Lower lobe of right lung (tissue), 2 donors: ENCODE results near the gene POLRMT. TPM values are rescaled to one million over a fixed set of nuclear protein-coding genes. Genes with fewer than 3 reads are reported as not detected.
"Not testable (repeated sequence)": the region's sequence is repeated elsewhere in the genome, so short reads cannot be mapped to it uniquely, and the experiment has no call there.

Experiments
- ATAC-seq, 2 donors: fragments of 200-7000 bp; cut with Tn5 transposase; one replicate each; pipeline ENCODE4 v1.9.1; 2020 to 2022; ENCODE audit warnings: mild to moderate bottlenecking in 2 of 2, moderate library complexity in 2 of 2
- DNase-seq: peaks from one replicate; pipeline ENCODE4 v3.0.0-alpha.2; 2020
- H3K27ac ChIP-seq: fragments of 200-600 bp; one replicate; pipeline ENCODE4 v1.8.0; 2022
- H3K27me3 ChIP-seq: fragments of 200-600 bp; one replicate; pipeline ENCODE4 v1.8.0; 2022; ENCODE audit warnings: low read depth
- H3K36me3 ChIP-seq: fragments of 200-600 bp; one replicate; pipeline ENCODE4 v1.8.0; 2022; ENCODE audit warnings: mild to moderate bottlenecking
- H3K4me1 ChIP-seq: fragments of 200-600 bp; one replicate; pipeline ENCODE4 v1.8.0; 2022
- H3K4me3 ChIP-seq: fragments of 200-600 bp; one replicate; pipeline ENCODE4 v1.8.0; 2022; ENCODE audit warnings: mild to moderate bottlenecking
- H3K9me3 ChIP-seq: fragments of 200-600 bp; one replicate; pipeline ENCODE4 v1.8.0; 2022
- CTCF ChIP-seq: fragments of 200-600 bp; IDR thresholded peaks from one replicate; pipeline ENCODE4 v1.8.0; 2022; ENCODE audit warnings: antibody characterized with exemption, mild to moderate bottlenecking
- intact Hi-C: fragments of 100-400 bp; cut with DNase I; formaldehyde crosslinking; loops from one replicate; pipeline ENCODE4 v1.11.0; 2022
- total RNA-seq: library from RNA; stranded (reverse); fragmentation: NEBNext Ultra II Directional; extraction: Animal tissue kit (Norgen Biotek cat#: 25700); gene quantifications from one replicate; pipeline ENCODE4 v1.2.1, GENCODE V29; 2021
- donor health status: DM: no; HTN: yes; CAD: no; lungs with severe emphysema.

Gene POLRMT
- total RNA-seq, 1 donor from 2014 or later = 42.5 TPM

DNA sequence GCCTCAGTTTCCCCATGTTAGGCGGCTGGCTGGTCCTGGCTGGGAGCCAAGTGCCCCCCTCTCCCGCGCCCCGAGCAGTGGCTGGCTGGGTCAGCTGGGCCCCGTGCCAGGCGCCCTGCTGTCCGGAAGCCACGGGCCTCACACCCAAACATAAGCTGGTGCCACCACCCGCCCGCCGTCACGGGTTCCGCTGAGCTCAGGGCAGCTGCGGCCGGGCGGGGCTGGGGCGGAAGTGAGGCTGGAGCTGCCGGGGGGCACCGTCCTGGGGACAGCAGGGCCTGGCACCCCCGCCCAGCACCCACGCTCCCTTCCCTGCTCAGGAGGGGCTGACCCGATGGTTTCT is 24.4 kb downstream of the POLRMT start:
- no peak overlapping the region for H3K4me3 ChIP-seq
- peaks cover 32% of the 10 kb centered on the region for H3K4me1 ChIP-seq
- H3K9me3 ChIP-seq = no peaks in the 10 kb centered on the region
- intact Hi-C loops = no loop called here
- H3K27me3 ChIP-seq = no peaks in the 10 kb centered on the region
- DNase-seq (peak; percentile 81), ATAC-seq (peak; percentile 40 to 68)
- peak overlapping the region; percentile 28 for H3K27ac ChIP-seq
- H3K36me3 ChIP-seq = no peaks in the 10 kb centered on the region
- TF ChIP-seq CTCF = no peak

- peak in 1 of 2 donors; percentile 3 for ATAC-seq
Measured at GRCh38 chr19:608155-609003, 25.0 kb downstream of the POLRMT start.

GRCh38 chr19:607301-608154 is 25.8 kb downstream of the POLRMT start:
- Histone ChIP-seq H3K27ac (no peak overlapping the region), H3K4me1 (peaks cover 32% of the 10 kb centered on the region), H3K4me3 (no peak overlapping the region), H3K27me3 (no peaks in the 10 kb centered on the region), H3K9me3 (no peaks in the 10 kb centered on the region), H3K36me3 (no peaks in the 10 kb centered on the region)
- no peak for TF ChIP-seq CTCF
- intact Hi-C loops = no loop called here
- ATAC-seq (no peak), DNase-seq (no peak)

More at GRCh38 chr19:608155-609003, 25.0 kb downstream of the POLRMT start:
- TF ChIP-seq CTCF = no peak
- H3K27me3 ChIP-seq = no peaks in the 10 kb centered on the region
- H3K4me3 ChIP-seq = no peak overlapping the region
- intact Hi-C loops = no loop called here
- DNase-seq = no peak
- no peaks in the 10 kb centered on the region for H3K36me3 ChIP-seq
- no peaks in the 10 kb centered on the region for H3K9me3 ChIP-seq
- peaks cover 32% of the 10 kb centered on the region for H3K4me1 ChIP-seq
- no peak overlapping the region for H3K27ac ChIP-seq

GRCh38 chr19:605061-605971 is 28.0 kb downstream of the POLRMT start:
- ATAC-seq, H3K27me3 ChIP-seq, H3K27ac ChIP-seq, intact Hi-C loops, H3K9me3 ChIP-seq, DNase-seq, H3K36me3 ChIP-seq, H3K4me3 ChIP-seq: not testable (repeated sequence)
- peaks cover 18% of the 10 kb centered on the region for H3K4me1 ChIP-seq

- H3K4me3 ChIP-seq = no peak overlapping the region
- no peaks in the 10 kb centered on the region for H3K27me3 ChIP-seq
- no peaks in the 10 kb centered on the region for H3K9me3 ChIP-seq
- intact Hi-C loops = no loop called here
- peaks cover 9% of the 10 kb centered on the region for H3K4me1 ChIP-seq
- H3K36me3 ChIP-seq = no peaks in the 10 kb centered on the region
- no peak for TF ChIP-seq CTCF
- ATAC-seq = peak in 1 of 2 donors; percentile 20
- DNase-seq = no peak
- H3K27ac ChIP-seq = no peak overlapping the region
Measured at GRCh38 chr19:604355-604754, 29.0 kb downstream of the POLRMT start.

- H3K27me3 ChIP-seq = not testable (repeated sequence)
Measured at GRCh38 chr19:603779-604178, 29.6 kb downstream of the POLRMT start.

GRCh38 chr19:603302-603639 is 30.1 kb downstream of the POLRMT start:
- DNase-seq, ATAC-seq, H3K4me3 ChIP-seq, H3K27me3 ChIP-seq, H3K9me3 ChIP-seq, H3K27ac ChIP-seq, H3K36me3 ChIP-seq, H3K4me1 ChIP-seq, intact Hi-C loops: not testable (repeated sequence)

More at GRCh38 chr19:603779-604178, 29.6 kb downstream of the POLRMT start:
- H3K9me3 ChIP-seq, H3K4me3 ChIP-seq, H3K36me3 ChIP-seq, H3K4me1 ChIP-seq, H3K27ac ChIP-seq, intact Hi-C loops, DNase-seq, ATAC-seq: not testable (repeated sequence)
